Stimulated activated CD8-positive, alpha-beta memory T cell treated with anti-CD3 and anti-CD28 coated beads, Interleukin-7, amount 100 ng/mL, for 4 hours (primary cell): Measurements from ENCODE around the gene PRSS2.
A peak's percentile ranks its signal among the peaks of the same experiment; 100 is the strongest.

Experiments
- DNase-seq, 2 donors: peaks; one replicate each; pipeline ENCODE4 v3.0.0-alpha.2; 2020; ENCODE audit warnings: low read depth in 2 of 2

PRSS2 gene

GRCh38 chr7:142801601-142802295 is 31.0 kb downstream of the PRSS2 start:
- DNase-seq = no peak

GRCh38 chr7:142802301-142802700 is 31.5 kb downstream of the PRSS2 start:
- DNase-seq = no peak

GRCh38 chr7:142803901-142804300 is 33.1 kb downstream of the PRSS2 start:
- DNase-seq = no peak

- peak in 1 of 2 donors; percentile 51 for DNase-seq
Observed at GRCh38 chr7:142804728-142805207, 34.0 kb downstream of the PRSS2 start.

- no peak for DNase-seq
Observed at GRCh38 chr7:142805350-142806021, 34.7 kb downstream of the PRSS2 start.

- DNase-seq = no peak
Observed at GRCh38 chr7:142806022-142806356, 35.2 kb downstream of the PRSS2 start.

- DNase-seq = no peak
Observed at GRCh38 chr7:142806957-142807356, 36.2 kb downstream of the PRSS2 start.

- DNase-seq = no peak
Observed at GRCh38 chr7:142807855-142808460, 37.2 kb downstream of the PRSS2 start.

GRCh38 chr7:142808461-142808801 is 37.7 kb downstream of the PRSS2 start:
- DNase-seq = no peak

- DNase-seq = peak; percentile 91 to 94
Observed at GRCh38 chr7:142808802-142809583, 38.2 kb downstream of the PRSS2 start.

- DNase-seq = no peak
Observed at GRCh38 chr7:142809671-142810070, 38.9 kb downstream of the PRSS2 start.

GRCh38 chr7:142811154-142811737 is 40.5 kb downstream of the PRSS2 start:
- DNase-seq = no peak

GRCh38 chr7:142812437-142813215 is 41.9 kb downstream of the PRSS2 start:
- DNase-seq = no peak

- no peak for DNase-seq
Observed at GRCh38 chr7:142813226-142813625, 42.5 kb downstream of the PRSS2 start.

- no peak for DNase-seq
Observed at GRCh38 chr7:142813699-142814098, 42.9 kb downstream of the PRSS2 start.

GRCh38 chr7:142814451-142814850 is 43.7 kb downstream of the PRSS2 start:
- DNase-seq = no peak

- no peak for DNase-seq
Observed at GRCh38 chr7:142815134-142815533, 44.4 kb downstream of the PRSS2 start.

- DNase-seq = no peak
Observed at GRCh38 chr7:142817506-142817905, 46.7 kb downstream of the PRSS2 start.

GRCh38 chr7:142819530-142819929 is 48.8 kb downstream of the PRSS2 start:
- DNase-seq = no peak

- DNase-seq = no peak
Observed at GRCh38 chr7:142822714-142823113, 51.9 kb downstream of the PRSS2 start.
